HepG2 (cell line): ENCODE results near the gene RAB3D. TPM values are rescaled to one million over a fixed set of nuclear protein-coding genes. Genes with fewer than 3 reads are reported as not detected.

Experiments
- HOXD1 ChIP-seq: sonication (generic); formaldehyde crosslinking; IDR thresholded peaks from 2 replicates; pipeline ENCODE4 v1.5.0; 2020; ENCODE audit warnings: missing genetic modification reagents
- KDM5B ChIP-seq: sonication (generic); formaldehyde crosslinking; IDR thresholded peaks from 2 replicates; pipeline ENCODE4 v1.4.0; 2020; ENCODE audit warnings: missing genetic modification reagents, mild to moderate bottlenecking, borderline replicate concordance
- MIER2 ChIP-seq: IDR thresholded peaks from 2 replicates; pipeline ENCODE4 v1.6.1; 2016; ENCODE audit warnings: missing biosample characterization, missing genetic modification reagents
- NCOA2 ChIP-seq: sonication (generic); formaldehyde crosslinking; IDR thresholded peaks from 2 replicates; pipeline ENCODE4 v1.8.0; 2022; ENCODE audit warnings: inconsistent platforms
- NR2F1 ChIP-seq, 2 experiments: fragments of 450-650 bp in 1 of 2; formaldehyde crosslinking in 1 of 2; IDR thresholded peaks; 2 replicates each; pipeline versions ENCODE4 v1.5.0 to v1.6.1; 2016 to 2020; ENCODE audit warnings: mild to moderate bottlenecking in 1 of 2, missing compliant biosample characterization in 1 of 2, missing genetic modification reagents in 1 of 2, moderate library complexity in 1 of 2
- NR3C1 ChIP-seq: sonication (generic); formaldehyde crosslinking; IDR thresholded peaks from 2 replicates; pipeline ENCODE4 v1.4.0; 2020; ENCODE audit warnings: missing genetic modification reagents
- SMC3 ChIP-seq: IDR thresholded peaks from 2 replicates; pipeline ENCODE4 v1.6.1; 2011; ENCODE audit warnings: low read length, improper control_type of control experiment
- SP140L ChIP-seq: sonication (generic); formaldehyde crosslinking; IDR thresholded peaks from 2 replicates; pipeline ENCODE4 v1.4.0; 2020; ENCODE audit warnings: missing genetic modification reagents, borderline replicate concordance
- SP5 ChIP-seq: IDR thresholded peaks from 2 replicates; pipeline ENCODE4 v1.6.1; 2016; ENCODE audit warnings: low read depth, borderline replicate concordance
- STAG1 ChIP-seq: sonication (generic); formaldehyde crosslinking; IDR thresholded peaks from 2 replicates; pipeline ENCODE4 v1.4.0; 2020; ENCODE audit warnings: missing genetic modification reagents
- YEATS4 ChIP-seq: sonication (generic); formaldehyde crosslinking; IDR thresholded peaks from 2 replicates; pipeline ENCODE4 v1.4.0; 2020; ENCODE audit warnings: missing genetic modification reagents, borderline replicate concordance
- ZKSCAN8 ChIP-seq: IDR thresholded peaks from 2 replicates; pipeline ENCODE4 v1.6.1; 2016; ENCODE audit warnings: borderline replicate concordance, missing genetic modification reagents, missing compliant biosample characterization
- ZNF660 ChIP-seq: sonication (generic); formaldehyde crosslinking; IDR thresholded peaks from 2 replicates; pipeline ENCODE4 v1.5.1; 2020; ENCODE audit warnings: mild to moderate bottlenecking, low read depth, missing genetic modification reagents, borderline replicate concordance
- ZNF75D ChIP-seq: sonication (generic); formaldehyde crosslinking; IDR thresholded peaks from 2 replicates; pipeline ENCODE4 v1.8.1; 2023; ENCODE audit warnings: missing genetic modification reagents, mild to moderate bottlenecking, borderline replicate concordance
- polyA plus RNA-seq, 8 experiments: library from polyadenylated mRNA; depleted of rRNA in 3 of 8; stranded (reverse) in 7 of 8; unstranded in 1 of 8; fragments of >200 nt; fragmentation: Illumina TruSeq in 4 of 8; extraction: Trizol in 4 of 8; gene quantifications; 2 replicates each; pipeline versions ENCODE4 v1.2.1 to v1.2.3, GENCODE V29; 2011 to 2016; ENCODE audit warnings: low read depth in 4 of 8, missing spikeins in 1 of 8, mixed read lengths in 1 of 8; ENCODE audit not compliant: insufficient read depth in 1 of 8
- total RNA-seq, 5 experiments: library from RNA; depleted of rRNA; stranded (reverse); fragments of >200 nt; fragmentation: Illumina TruSeq; extraction: Trizol; gene quantifications; 2 replicates each; pipeline ENCODE4 v1.2.3, GENCODE V29; 2016; ENCODE audit warnings: low read depth in 1 of 5
- TF ChIP-seq, protein P1 (sequence below), 2 experiments: sonication (generic) in 1 of 2; formaldehyde crosslinking in 1 of 2; IDR thresholded peaks; 2 replicates each; pipeline versions ENCODE4 v1.4.0 to v1.6.1; 2018 to 2020; ENCODE audit warnings: missing genetic modification reagents in 2 of 2, borderline replicate concordance in 1 of 2, low read depth in 1 of 2, mild to moderate bottlenecking in 1 of 2, missing biosample characterization in 1 of 2
- TF ChIP-seq, protein P2 (sequence below): IDR thresholded peaks from 2 replicates; pipeline ENCODE4 v1.6.1; 2016; ENCODE audit warnings: missing genetic modification reagents, missing compliant biosample characterization
- TF ChIP-seq, protein P3 (sequence below): sonication (generic); formaldehyde crosslinking; IDR thresholded peaks from 2 replicates; pipeline ENCODE4 v1.4.0; 2020; ENCODE audit warnings: missing genetic modification reagents
- TF ChIP-seq, protein P4 (sequence below): sonication (generic); formaldehyde crosslinking; IDR thresholded peaks from 2 replicates; pipeline ENCODE4 v1.9.0; 2021; ENCODE audit warnings: missing genetic modification reagents, mild to moderate bottlenecking, borderline replicate concordance
- TF ChIP-seq, protein P5 (sequence below): sonication (generic); formaldehyde crosslinking; IDR thresholded peaks from 2 replicates; pipeline ENCODE4 v1.4.0; 2020; ENCODE audit warnings: mild to moderate bottlenecking, missing genetic modification reagents
- TF ChIP-seq, protein P6 (sequence below): IDR thresholded peaks from 2 replicates; pipeline ENCODE4 v1.6.1; 2018; ENCODE audit warnings: missing genetic modification reagents, mild to moderate bottlenecking, missing compliant biosample characterization

Gene RAB3D
- total and polyA plus RNA-seq, 2 of the 13 experiments (the other 11 are each of a cell fraction or from before 2014, with no cell fraction given), result 2.0 to 16.1 TPM

DNA sequence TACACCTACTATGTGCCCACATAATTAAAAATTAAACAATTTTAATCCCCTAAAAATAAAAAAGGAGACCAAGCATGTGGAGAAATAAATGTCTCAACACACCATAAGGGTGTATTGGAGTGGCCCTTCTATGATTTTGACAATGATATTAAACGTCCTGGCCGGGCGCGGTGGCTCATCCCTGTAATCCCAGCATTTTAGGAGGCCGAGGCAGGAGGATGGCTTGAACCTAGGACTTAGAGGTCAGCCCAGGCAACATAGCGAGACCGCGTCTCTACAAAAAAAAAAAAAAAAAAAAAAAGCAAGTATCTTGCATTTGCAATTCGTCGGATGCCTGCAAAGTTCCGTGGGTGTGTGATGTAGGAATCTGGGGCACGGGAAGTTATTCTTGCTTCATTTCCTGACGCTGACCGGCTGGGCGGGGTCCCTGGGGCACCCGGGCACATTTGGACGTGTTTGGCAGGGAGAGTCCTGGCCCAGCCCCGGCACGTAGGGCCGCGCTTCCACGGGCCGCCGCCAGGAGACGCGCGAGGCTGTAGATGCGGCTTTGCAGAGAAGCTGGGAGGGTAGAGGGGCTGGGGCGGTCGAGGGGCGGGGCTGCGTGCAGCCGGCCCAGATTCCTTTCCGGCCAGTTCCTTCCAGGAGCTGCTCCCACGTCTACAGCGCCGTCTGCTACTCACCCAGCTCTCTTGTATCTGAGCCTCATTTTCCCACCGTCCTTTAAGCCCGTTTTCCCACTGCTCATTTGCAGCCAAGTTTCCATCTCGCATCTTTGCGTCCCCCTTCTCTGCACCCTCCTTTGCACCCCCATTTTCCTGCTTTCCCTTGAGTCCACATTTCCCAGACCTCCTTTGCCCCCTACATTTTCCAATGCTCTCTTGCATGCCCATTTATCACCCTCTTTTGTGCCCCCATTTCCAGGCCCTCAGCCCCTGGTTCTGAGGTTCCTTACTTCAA lies 45.7 kb downstream of the RAB3D start (continued):
- TF ChIP-seq, protein P1, sequence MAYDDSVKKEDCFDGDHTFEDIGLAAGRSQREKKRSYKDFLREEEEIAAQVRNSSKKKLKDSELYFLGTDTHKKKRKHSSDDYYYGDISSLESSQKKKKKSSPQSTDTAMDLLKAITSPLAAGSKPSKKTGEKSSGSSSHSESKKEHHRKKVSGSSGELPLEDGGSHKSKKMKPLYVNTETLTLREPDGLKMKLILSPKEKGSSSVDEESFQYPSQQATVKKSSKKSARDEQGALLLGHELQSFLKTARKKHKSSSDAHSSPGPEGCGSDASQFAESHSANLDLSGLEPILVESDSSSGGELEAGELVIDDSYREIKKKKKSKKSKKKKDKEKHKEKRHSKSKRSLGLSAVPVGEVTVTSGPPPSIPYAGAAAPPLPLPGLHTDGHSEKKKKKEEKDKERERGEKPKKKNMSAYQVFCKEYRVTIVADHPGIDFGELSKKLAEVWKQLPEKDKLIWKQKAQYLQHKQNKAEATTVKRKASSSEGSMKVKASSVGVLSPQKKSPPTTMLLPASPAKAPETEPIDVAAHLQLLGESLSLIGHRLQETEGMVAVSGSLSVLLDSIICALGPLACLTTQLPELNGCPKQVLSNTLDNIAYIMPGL (CRISPR knock-in tag; IDR thresholded peaks at IDR 0.05; ENCODE audit: borderline replicate concordance in 1 of 2, low read depth in 1 of 2), result peak; percentile 79 to 83
- peak; percentile 24; the same call in 1 of the 2 replicates for TF ChIP-seq ZKSCAN8 (CRISPR knock-in tag)
- TF ChIP-seq SP5 (CRISPR knock-in tag), result peak; percentile 44; the same call in 1 of the 2 replicates
- peak; percentile 95 for TF ChIP-seq STAG1 (CRISPR knock-in tag)
- TF ChIP-seq ZNF660 (CRISPR knock-in tag), result no peak
- no peak for TF ChIP-seq NR2F1 (CRISPR knock-in tag; IDR thresholded peaks at IDR 0.05)
- TF ChIP-seq SMC3, result peak; percentile 46; the same call in 1 of the 2 replicates
- TF ChIP-seq NCOA2, result peak; percentile 33; the same call in 1 of the 2 replicates
- TF ChIP-seq, protein P2, sequence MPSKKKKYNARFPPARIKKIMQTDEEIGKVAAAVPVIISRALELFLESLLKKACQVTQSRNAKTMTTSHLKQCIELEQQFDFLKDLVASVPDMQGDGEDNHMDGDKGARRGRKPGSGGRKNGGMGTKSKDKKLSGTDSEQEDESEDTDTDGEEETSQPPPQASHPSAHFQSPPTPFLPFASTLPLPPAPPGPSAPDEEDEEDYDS (CRISPR knock-in tag), result no peak
- peak; percentile 43; the same call in 1 of the 2 replicates for TF ChIP-seq HOXD1 (CRISPR knock-in tag)
- TF ChIP-seq, protein P3, sequence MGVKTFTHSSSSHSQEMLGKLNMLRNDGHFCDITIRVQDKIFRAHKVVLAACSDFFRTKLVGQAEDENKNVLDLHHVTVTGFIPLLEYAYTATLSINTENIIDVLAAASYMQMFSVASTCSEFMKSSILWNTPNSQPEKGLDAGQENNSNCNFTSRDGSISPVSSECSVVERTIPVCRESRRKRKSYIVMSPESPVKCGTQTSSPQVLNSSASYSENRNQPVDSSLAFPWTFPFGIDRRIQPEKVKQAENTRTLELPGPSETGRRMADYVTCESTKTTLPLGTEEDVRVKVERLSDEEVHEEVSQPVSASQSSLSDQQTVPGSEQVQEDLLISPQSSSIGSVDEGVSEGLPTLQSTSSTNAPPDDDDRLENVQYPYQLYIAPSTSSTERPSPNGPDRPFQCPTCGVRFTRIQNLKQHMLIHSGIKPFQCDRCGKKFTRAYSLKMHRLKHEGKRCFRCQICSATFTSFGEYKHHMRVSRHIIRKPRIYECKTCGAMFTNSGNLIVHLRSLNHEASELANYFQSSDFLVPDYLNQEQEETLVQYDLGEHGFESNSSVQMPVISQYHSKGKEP (CRISPR knock-in tag), result no peak
- TF ChIP-seq YEATS4 (CRISPR knock-in tag), result no peak
- TF ChIP-seq SP140L, result no peak
- TF ChIP-seq, protein P4, sequence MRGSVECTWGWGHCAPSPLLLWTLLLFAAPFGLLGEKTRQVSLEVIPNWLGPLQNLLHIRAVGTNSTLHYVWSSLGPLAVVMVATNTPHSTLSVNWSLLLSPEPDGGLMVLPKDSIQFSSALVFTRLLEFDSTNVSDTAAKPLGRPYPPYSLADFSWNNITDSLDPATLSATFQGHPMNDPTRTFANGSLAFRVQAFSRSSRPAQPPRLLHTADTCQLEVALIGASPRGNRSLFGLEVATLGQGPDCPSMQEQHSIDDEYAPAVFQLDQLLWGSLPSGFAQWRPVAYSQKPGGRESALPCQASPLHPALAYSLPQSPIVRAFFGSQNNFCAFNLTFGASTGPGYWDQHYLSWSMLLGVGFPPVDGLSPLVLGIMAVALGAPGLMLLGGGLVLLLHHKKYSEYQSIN (CRISPR knock-in tag), result no peak
- TF ChIP-seq, protein P5, sequence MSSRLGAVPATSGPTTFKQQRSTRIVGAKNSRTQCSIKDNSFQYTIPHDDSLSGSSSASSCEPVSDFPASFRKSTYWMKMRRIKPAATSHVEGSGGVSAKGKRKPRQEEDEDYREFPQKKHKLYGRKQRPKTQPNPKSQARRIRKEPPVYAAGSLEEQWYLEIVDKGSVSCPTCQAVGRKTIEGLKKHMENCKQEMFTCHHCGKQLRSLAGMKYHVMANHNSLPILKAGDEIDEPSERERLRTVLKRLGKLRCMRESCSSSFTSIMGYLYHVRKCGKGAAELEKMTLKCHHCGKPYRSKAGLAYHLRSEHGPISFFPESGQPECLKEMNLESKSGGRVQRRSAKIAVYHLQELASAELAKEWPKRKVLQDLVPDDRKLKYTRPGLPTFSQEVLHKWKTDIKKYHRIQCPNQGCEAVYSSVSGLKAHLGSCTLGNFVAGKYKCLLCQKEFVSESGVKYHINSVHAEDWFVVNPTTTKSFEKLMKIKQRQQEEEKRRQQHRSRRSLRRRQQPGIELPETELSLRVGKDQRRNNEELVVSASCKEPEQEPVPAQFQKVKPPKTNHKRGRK (CRISPR knock-in tag), result no peak
- no peak for TF ChIP-seq ZNF75D (CRISPR knock-in tag)
- peak; percentile 47; the same call in 1 of the 2 replicates for TF ChIP-seq KDM5B (CRISPR knock-in tag)
- TF ChIP-seq MIER2, result no peak
- TF ChIP-seq, protein P6, sequence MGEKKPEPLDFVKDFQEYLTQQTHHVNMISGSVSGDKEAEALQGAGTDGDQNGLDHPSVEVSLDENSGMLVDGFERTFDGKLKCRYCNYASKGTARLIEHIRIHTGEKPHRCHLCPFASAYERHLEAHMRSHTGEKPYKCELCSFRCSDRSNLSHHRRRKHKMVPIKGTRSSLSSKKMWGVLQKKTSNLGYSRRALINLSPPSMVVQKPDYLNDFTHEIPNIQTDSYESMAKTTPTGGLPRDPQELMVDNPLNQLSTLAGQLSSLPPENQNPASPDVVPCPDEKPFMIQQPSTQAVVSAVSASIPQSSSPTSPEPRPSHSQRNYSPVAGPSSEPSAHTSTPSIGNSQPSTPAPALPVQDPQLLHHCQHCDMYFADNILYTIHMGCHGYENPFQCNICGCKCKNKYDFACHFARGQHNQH (CRISPR knock-in tag), result 0 out of 2 replicates have a peak, but pooled peaks have one; percentile 65
- TF ChIP-seq NR3C1 (CRISPR knock-in tag), result no peak
